Peyer's patch (tissue), 4 donors: ENCODE results near the gene ZNF362.

Source experiments
- CTCF ChIP-seq, 6 experiments: fragments of 450-650 bp in 4 of 6; fragments of 200-600 bp in 2 of 6; sonication (generic) in 1 of 6; IDR thresholded peaks; one replicate each; pipeline ENCODE4 v1.5.1; 2017 to 2019; ENCODE audit warnings: antibody characterized with exemption in 6 of 6, mild to moderate bottlenecking in 3 of 6, moderate library complexity in 1 of 6
- POLR2A ChIP-seq, 2 donors: fragments of 450-650 bp; IDR thresholded peaks; one replicate each; pipeline ENCODE4 v1.5.1; 2017; ENCODE audit warnings: antibody characterized with exemption in 2 of 2, mild to moderate bottlenecking in 2 of 2, moderate library complexity in 2 of 2

DNA sequence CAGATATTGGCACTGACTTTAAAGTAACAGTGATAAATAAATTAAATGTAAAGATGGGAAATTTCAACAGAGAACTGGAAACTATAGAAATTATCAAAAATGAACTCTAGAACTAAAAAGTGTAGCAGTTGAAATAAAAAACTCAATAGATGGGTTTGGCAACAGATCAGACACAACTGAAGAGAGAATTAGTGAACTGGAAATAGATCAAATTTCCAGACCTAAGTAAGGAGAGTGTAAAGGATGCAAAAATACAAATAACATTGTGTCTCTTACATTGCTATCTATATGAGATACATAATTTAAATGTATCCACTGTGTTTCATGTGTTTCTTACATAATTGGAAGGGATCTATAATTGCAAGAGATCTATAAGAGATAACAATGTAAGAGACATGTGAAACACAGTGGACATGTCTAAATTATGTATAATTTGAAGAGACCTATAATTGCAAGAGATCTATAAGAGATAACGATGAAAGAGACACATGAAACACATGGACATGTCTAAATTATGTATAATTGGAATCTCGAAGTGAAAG is 32.1 kb upstream of the ZNF362 start:
- no peak for TF ChIP-seq CTCF (IDR thresholded peaks at IDR 0.05)
- no peak for TF ChIP-seq POLR2A (IDR thresholded peaks at IDR 0.05)
